Activated gamma-delta T cell (primary cell): Measurements from ENCODE around the gene ZPBP2.
"Not testable (repeated sequence)": the region's sequence is repeated elsewhere in the genome, so short reads cannot be mapped to it uniquely, and the experiment has no call there.

ENCODE experiments used
- DNase-seq: peaks from one replicate; lab custom pipeline; 2025; lab: John Stamatoyannopoulos, UW
- total RNA-seq, 2 donors: gene quantifications; one replicate each; lab custom pipeline; 2026; lab: John Stamatoyannopoulos, UW

ZPBP2 gene, protein sequence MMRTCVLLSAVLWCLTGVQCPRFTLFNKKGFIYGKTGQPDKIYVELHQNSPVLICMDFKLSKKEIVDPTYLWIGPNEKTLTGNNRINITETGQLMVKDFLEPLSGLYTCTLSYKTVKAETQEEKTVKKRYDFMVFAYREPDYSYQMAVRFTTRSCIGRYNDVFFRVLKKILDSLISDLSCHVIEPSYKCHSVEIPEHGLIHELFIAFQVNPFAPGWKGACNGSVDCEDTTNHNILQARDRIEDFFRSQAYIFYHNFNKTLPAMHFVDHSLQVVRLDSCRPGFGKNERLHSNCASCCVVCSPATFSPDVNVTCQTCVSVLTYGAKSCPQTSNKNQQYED
- 0.09 to 0.10 reads per million in 2 donors for total RNA-seq

GRCh38 chr17:39867880-39868553 is at the start of gene ZPBP2:
Gene ZPBP2 (plus strand): TSS chr17:39868202. CDS start chr17:39868355, 153 bp downstream.
- DNase-seq: peak; percentile 20

GRCh38 chr17:39818358-39819000 is 49.5 kb upstream of the ZPBP2 start:
- no peak for DNase-seq

DNA sequence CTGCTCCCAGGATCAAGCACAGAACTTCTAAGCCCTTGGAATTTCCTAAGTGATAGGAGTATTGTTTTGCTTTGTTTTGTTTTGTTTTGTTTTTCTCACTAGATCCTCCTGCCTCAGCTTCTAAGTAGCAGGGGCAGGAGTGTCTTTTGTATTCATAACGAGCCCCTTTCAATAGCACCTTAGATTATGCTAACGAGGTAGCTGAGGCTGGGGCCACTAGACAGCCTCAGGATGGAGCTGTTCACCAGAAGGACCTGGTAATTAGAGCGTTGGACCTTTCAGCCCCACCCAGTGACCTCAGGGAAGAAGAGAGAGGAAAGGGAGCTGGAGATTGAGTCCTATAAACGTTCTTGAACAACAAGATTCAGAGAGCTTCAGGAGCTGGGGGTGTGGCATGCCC is 47.5 kb upstream of the ZPBP2 start:
- no peak for DNase-seq

GRCh38 chr17:39820987-39821386 is 47.0 kb upstream of the ZPBP2 start:
- DNase-seq: no peak

DNA sequence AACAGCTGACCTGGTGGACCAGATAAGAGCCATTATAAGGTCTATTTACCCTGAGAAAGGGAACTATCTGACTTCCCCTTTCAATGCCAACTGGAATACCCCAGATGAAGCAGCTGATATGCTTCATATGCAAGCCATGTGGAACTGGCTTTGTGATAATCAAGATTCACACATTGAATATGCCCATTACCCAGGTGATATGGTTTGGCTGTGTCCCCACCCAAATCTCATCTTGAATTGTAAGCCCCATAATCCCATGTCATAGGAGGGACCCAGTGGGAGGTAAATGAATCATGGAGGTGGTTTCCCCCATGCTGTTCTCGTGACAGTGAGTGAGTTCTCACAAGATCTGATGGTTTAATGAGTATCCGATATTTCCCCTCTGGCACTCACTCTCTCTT is 46.0 kb upstream of the ZPBP2 start:
- DNase-seq: no peak

- DNase-seq: no peak
Observed at GRCh38 chr17:39823407-39824054, 44.5 kb upstream of the ZPBP2 start.

DNA sequence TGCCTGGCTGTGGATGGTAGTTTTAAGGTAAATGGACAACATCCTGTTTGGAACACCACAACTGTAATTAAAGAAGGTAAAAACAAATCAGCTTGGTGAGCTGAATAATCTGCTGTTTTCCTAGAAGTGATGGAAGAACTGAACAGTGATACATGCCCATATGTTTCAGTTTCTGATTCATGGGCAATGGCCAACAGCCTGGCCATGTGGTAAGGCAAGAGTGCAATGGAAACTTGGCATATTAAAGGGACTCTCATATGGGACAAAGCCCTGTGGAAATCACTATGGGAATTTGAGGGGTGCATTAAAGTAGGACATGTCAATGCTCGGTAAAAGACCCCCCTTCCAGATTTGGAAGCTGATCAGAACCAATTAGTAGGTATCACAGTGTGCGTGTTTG is 41.7 kb upstream of the ZPBP2 start:
- no peak for DNase-seq

DNA sequence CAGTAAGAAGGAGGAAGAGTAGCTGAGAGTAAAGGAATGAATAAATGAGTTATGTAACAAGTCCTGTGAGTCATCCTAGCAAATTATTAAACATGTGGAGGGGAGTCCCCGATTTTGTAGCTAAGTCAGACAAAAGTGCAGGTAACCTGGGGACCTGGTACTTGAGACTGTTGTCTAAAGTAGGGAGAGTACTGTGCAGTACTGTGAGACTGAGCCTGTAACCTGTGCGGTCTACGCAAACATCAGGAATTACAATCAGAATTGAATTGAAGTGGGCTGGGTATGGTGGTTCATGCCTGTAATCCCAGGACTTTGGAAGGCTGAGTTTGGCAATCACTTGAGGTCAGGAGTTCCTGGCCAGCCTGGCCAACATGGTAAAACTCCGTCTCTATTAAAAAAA is 39.6 kb upstream of the ZPBP2 start:
- DNase-seq: no peak

DNA sequence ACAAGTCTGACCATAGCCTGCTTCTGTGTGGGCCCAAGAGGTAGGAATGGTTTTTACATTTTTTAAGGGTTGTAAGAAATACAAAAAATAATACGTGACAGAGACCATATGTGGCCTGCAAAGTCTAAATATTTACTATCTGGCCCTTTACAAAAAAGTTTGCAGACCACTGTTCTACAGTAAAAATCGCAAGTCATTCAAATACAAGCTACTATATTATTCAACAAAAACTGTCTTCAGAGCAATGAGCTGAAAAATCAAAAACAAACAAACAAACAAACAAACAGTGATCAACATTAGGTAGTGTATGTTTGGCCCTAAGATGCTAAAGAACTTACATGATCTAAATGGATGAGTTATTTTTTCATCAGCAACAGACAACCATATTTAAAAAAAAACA is 36.4 kb upstream of the ZPBP2 start:
- no peak for DNase-seq

DNA sequence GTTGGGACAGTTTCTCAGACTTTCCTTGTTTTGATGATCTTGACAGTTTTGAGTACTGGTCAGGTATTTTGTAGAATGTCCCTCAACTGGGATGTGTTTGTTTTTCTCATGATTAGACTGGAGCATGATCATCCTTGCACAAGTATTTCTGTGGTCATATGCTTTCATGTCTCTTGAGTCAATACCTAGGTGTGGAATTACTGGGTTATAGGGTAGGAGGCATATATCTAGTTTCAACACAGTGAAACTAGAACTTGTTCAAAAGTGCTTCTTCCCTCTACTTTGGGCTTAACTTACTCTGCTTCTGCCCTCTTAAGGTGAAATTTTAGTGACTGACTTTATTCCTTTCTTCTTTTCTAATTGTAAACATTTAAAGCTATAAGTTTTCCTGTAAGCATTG is 34.0 kb upstream of the ZPBP2 start:
- DNase-seq: no peak

GRCh38 chr17:39835038-39835786 is 32.8 kb upstream of the ZPBP2 start:
- no peak for DNase-seq

- no peak for DNase-seq
Observed at GRCh38 chr17:39836117-39836516, 31.9 kb upstream of the ZPBP2 start.

DNA sequence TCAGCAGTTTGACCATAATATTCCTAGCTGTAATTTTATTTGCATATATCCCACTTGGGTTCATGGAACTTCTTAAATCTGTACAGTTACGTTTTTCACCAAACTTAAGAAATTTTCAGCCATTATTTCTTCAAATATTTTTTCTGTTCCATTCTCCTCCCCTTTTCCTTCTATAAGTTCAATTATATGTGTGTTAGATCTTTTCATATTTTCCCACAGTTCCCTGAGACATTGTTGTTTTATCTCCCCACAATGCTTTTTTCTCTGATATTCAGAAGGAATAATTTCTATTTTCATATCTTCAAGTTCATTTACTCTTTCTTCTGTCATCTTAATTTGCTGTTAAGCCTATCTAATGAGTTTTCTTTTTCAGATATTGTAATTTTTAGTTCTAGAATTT is 29.9 kb upstream of the ZPBP2 start:
- no peak for DNase-seq

GRCh38 chr17:39838784-39839183 is 29.2 kb upstream of the ZPBP2 start:
- DNase-seq: no peak

DNA sequence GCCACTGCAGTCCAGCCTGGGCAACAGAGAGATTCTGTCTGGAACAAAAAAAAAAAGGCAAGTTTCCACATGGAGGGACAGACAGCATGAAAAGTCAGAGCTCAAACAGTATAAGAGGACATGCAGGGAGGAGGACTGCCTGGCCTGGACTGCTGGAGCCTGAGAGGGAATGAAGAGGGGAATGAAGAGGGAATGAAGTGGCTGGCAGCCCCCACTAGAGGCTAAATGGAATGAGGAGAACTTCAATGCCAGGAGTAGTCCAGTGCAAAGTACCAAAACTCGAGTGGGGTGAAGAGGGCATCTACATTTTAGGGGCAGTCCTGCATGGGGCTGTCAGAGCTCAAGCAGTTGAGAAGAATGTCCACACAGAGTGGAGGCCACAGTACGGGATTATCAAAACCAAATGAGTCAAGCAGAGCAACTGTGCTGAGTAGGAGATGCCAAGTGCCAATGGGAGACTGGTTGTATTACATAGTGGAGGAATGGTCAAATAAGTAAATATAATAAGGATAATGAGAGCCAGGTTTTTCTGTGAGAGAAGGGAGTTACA is 26.8 kb upstream of the ZPBP2 start:
- no peak for DNase-seq

- no peak for DNase-seq
Observed at GRCh38 chr17:39845052-39845846, 22.8 kb upstream of the ZPBP2 start.

GRCh38 chr17:39846205-39846604 is 21.8 kb upstream of the ZPBP2 start:
- no peak for DNase-seq

GRCh38 chr17:39848600-39848999 is 19.4 kb upstream of the ZPBP2 start:
- no peak for DNase-seq

- not testable (repeated sequence) for DNase-seq
Observed at GRCh38 chr17:39850186-39850585, 17.8 kb upstream of the ZPBP2 start.

DNA sequence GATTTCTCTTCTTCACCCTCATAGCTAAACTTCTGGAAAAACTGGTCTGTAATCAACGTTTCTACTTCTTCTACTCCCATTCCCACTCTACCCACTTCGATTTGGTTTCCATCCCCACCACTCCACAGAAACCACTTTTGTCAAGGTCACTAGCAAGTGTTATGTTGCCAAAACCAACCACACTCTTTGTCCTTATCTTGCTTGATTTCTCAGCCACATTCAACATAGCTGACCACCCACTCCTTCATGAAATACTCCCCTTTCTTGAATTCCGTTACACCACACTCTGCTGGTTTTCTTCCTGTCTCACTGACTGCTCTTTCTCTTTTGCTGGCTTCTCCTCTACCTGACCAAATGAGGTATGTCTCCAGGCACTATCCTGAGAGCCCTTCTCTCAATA is 15.8 kb upstream of the ZPBP2 start:
- no peak for DNase-seq

DNA sequence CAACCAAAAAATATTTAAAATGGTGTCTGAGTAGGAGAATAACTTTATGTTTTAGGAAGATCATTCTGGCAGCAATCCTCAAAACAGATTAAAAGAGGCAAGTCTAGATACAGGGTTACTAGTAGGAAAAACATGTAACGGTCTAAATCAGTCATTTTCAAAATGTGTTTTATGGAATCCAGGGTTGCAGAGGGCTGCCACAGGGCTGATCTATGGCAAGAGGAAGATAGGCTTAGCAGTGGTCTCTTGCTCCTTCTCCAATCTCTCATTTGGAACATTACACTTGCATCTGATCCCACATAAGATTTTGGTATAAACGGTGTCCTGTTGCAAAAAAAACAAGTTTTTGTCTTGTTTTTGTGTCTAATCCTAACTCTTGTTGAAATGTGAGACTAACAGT is 13.1 kb upstream of the ZPBP2 start:
- no peak for DNase-seq
